Cerebellar nuclear complex (tissue), 1 donor: ENCODE results near the gene SLC16A1.
"Not testable (repeated sequence)": the region's sequence is repeated elsewhere in the genome, so short reads cannot be mapped to it uniquely, and the experiment has no call there.

Source experiments
- DNase-seq, 2 experiments: peaks; one replicate each; lab custom pipeline; 2025; lab: John Stamatoyannopoulos, UW

The SLC16A1 gene

GRCh38 chr1:112955773-112956543 lies at the start of gene SLC16A1:
TSS of gene SLC16A1 (minus strand) at chr1:112956196. CDS start at chr1:112929308, 26,888 bp downstream.
- peak; percentile 35 to 72 for DNase-seq

GRCh38 chr1:113003751-113004690 lies 48.0 kb upstream of the SLC16A1 start:
- no peak for DNase-seq

- DNase-seq: no peak
Measured at GRCh38 chr1:113002297-113002696, 46.3 kb upstream of the SLC16A1 start.

GRCh38 chr1:112998592-112999235 lies 42.7 kb upstream of the SLC16A1 start:
- DNase-seq: no peak

- DNase-seq: no peak
Measured at GRCh38 chr1:112997781-112998180, 41.8 kb upstream of the SLC16A1 start.

- no peak for DNase-seq
Measured at GRCh38 chr1:112995890-112996289, 39.9 kb upstream of the SLC16A1 start.

GRCh38 chr1:112995021-112995420 lies 39.0 kb upstream of the SLC16A1 start:
- not testable (repeated sequence) for DNase-seq

GRCh38 chr1:112992780-112993179 lies 36.8 kb upstream of the SLC16A1 start:
- no peak for DNase-seq

GRCh38 chr1:112991402-112992120 lies 35.6 kb upstream of the SLC16A1 start:
- no peak for DNase-seq

- no peak for DNase-seq
Measured at GRCh38 chr1:112990271-112990670, 34.3 kb upstream of the SLC16A1 start.

- DNase-seq: no peak
Measured at GRCh38 chr1:112988367-112988766, 32.4 kb upstream of the SLC16A1 start.

GRCh38 chr1:112985123-112985522 lies 29.1 kb upstream of the SLC16A1 start:
- no peak for DNase-seq

GRCh38 chr1:112983537-112984131 lies 27.6 kb upstream of the SLC16A1 start:
- no peak for DNase-seq

GRCh38 chr1:112982853-112983536 lies 27.0 kb upstream of the SLC16A1 start:
- DNase-seq: no peak

GRCh38 chr1:112982328-112982727 lies 26.3 kb upstream of the SLC16A1 start:
- DNase-seq: no peak

- not testable (repeated sequence) for DNase-seq
Measured at GRCh38 chr1:112981834-112982233, 25.8 kb upstream of the SLC16A1 start.

GRCh38 chr1:112981426-112981825 lies 25.4 kb upstream of the SLC16A1 start:
- DNase-seq: no peak

- no peak for DNase-seq
Measured at GRCh38 chr1:112975336-112975735, 19.3 kb upstream of the SLC16A1 start.

GRCh38 chr1:112974646-112975045 lies 18.6 kb upstream of the SLC16A1 start:
- DNase-seq: no peak

- DNase-seq: no peak
Measured at GRCh38 chr1:112973788-112974187, 17.8 kb upstream of the SLC16A1 start.

- no peak for DNase-seq
Measured at GRCh38 chr1:112971006-112971405, 15.0 kb upstream of the SLC16A1 start.
